ENCODE measurements around the gene DHX8. TPM values are rescaled to one million over a fixed set of nuclear protein-coding genes. Genes with fewer than 3 reads are reported as not detected.

Gene DHX8
- total and polyA plus RNA-seq, 10 of the 15 experiments (the other 5 are each of a cell fraction or from before 2014, with no cell fraction given): 27.6 to 50.4 (median 35.7) TPM

DNA sequence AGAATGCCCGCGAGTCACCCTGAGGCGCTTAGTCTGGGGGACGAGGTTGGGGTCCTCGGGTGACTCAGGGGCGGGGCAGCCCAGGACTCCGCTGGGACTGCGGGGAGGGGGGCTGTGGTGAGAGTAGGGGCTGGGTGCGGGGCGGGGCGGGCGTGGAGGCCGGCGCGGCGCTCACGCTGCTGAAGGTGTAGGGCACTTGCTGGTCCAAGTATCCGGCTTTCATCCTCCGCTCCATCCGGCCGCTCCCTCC lies 61.5 kb downstream of the DHX8 start:
- POLR2A ChIA-PET: interaction anchor here (0.6 to 0.7 kb wide), 3 partner anchors 9 to 61 kb away, joined by 3 to 6 read pairs (median 4); partner anchors contain the start of gene DHX8
- intact Hi-C loops (cut with micrococcal nuclease; ENCODE audit: unreplicated experiment) (no loop called here), in situ Hi-C loops (cut with MboI) (no loop called here)
- Histone ChIP-seq H3K9me3 (replicated peaks; ENCODE audit: control insufficient read depth, insufficient read depth, low read length) (no peaks in the 10 kb centered on the region), H3K4me1 (ENCODE audit: control insufficient read depth, insufficient read depth, low read length) (peaks cover 3% of the 10 kb centered on the region; the same call in 1 of the 2 replicates), H3K9ac (ENCODE audit: control insufficient read depth, insufficient read depth, low read length) (no peak overlapping the region), H3K27ac (ENCODE audit: control insufficient read depth, insufficient read depth) (no peak overlapping the region), H3K36me3 (ENCODE audit: control insufficient read depth in 2 of 2, insufficient read depth in 2 of 2, low read length in 1 of 2) (no peaks in the 10 kb centered on the region), H4K20me1 (ENCODE audit: control insufficient read depth, insufficient read depth) (peaks cover 2% of the 10 kb centered on the region; the same call in 1 of the 2 replicates), H3K27me3 (replicated peaks in 1 of 2; ENCODE audit: control insufficient read depth in 2 of 2, insufficient read depth in 2 of 2, low read length in 1 of 2) (peaks cover 0 to 4% of the 10 kb centered on the region in 2 experiments; a peak in 2 of 4 replicates), H2AFZ (ENCODE audit: control insufficient read depth, low read depth, low read length) (peak overlapping the region; percentile 58), H3K79me2 (ENCODE audit: control insufficient read depth, insufficient read depth, low read length) (no peaks in the 10 kb centered on the region), H3K4me3 (peak overlapping the region; percentile 74; the same call in 1 of the 2 replicates), H3K4me2 (ENCODE audit: control insufficient read depth, insufficient read depth) (peak overlapping the region; percentile 75; the same call in 1 of the 2 replicates)
- CTCF ChIA-PET: interaction anchor here (0.6 to 1.0 kb wide), 2 partner anchors 27 to 32 kb away, joined by 3 to 4 read pairs; no protein-coding TSS in a partner anchor
- no TSS peak for BruUV-seq (replicated peaks)
- RAD21 ChIA-PET (ENCODE audit: unreplicated experiment): interaction anchor here (0.6 to 3.1 kb wide), 3 partner anchors 31 to 801 kb away, joined by 3 to 19 read pairs (median 4); no protein-coding TSS in a partner anchor
- no peak for FAIRE-seq
- peak; percentile 60 for ATAC-seq
- SMC1A ChIA-PET (ENCODE audit: uncharacterized antibody, unreplicated experiment): interaction anchor here (0.6 to 0.7 kb wide), 3 partner anchors 31 to 575 kb away, joined by 3 to 4 read pairs (median 3); no protein-coding TSS in a partner anchor
- DNase-seq (ENCODE audit: low read depth, low spot score): no peak
- TF ChIP-seq NFIC (IDR thresholded peaks at IDR 0.05; ENCODE audit: low read depth, low read length) (no peak), MTA2 (IDR thresholded peaks at IDR 0.05; ENCODE audit: low read depth) (no peak), POLR2AphosphoS5 (IDR thresholded peaks at IDR 0.05; ENCODE audit: low read length) (no peak), NFYA (IDR thresholded peaks at IDR 0.05; ENCODE audit: borderline replicate concordance, low read depth, low read length) (no peak), FOS (IDR thresholded peaks at IDR 0.05; ENCODE audit: borderline replicate concordance, extremely low read depth, insufficient read length) (no peak)
- TF ChIP-seq, protein P1, sequence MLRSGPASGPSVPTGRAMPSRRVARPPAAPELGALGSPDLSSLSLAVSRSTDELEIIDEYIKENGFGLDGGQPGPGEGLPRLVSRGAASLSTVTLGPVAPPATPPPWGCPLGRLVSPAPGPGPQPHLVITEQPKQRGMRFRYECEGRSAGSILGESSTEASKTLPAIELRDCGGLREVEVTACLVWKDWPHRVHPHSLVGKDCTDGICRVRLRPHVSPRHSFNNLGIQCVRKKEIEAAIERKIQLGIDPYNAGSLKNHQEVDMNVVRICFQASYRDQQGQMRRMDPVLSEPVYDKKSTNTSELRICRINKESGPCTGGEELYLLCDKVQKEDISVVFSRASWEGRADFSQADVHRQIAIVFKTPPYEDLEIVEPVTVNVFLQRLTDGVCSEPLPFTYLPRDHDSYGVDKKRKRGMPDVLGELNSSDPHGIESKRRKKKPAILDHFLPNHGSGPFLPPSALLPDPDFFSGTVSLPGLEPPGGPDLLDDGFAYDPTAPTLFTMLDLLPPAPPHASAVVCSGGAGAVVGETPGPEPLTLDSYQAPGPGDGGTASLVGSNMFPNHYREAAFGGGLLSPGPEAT (IDR thresholded peaks at IDR 0.05; ENCODE audit: low read depth): no peak
- WGBS (ENCODE audit: insufficient coverage, insufficient replicate concordance, low lambda C conversion rate, missing lambda C conversion rate): 3% methylated on average over 8 of the region's 21 CpGs
